GM18907 (cell line): ENCODE measurements around the gene FNIP2.
A peak's percentile ranks its signal among the peaks of the same experiment; 100 is the strongest.

Experiments used
- ATAC-seq: cut with Tn5 transposase; IDR thresholded peaks from one replicate; pipeline ENCODE4 v1.9.1; 2021; ENCODE audit warnings: mild to moderate bottlenecking, moderate library complexity; ENCODE audit not compliant: unreplicated experiment

The FNIP2 gene

GRCh38 chr4:158835226-158836001, 66.6 kb downstream of the FNIP2 start:
- ATAC-seq = no peak

GRCh38 chr4:158836002-158836369, 67.2 kb downstream of the FNIP2 start:
- no peak for ATAC-seq

- ATAC-seq = no peak
Measured at GRCh38 chr4:158836828-158837449, 68.1 kb downstream of the FNIP2 start.

- no peak for ATAC-seq
Measured at GRCh38 chr4:158837527-158838141, 68.8 kb downstream of the FNIP2 start.

GRCh38 chr4:158840131-158840530, 71.3 kb downstream of the FNIP2 start:
- no peak for ATAC-seq

- no peak for ATAC-seq
Measured at GRCh38 chr4:158841540-158841939, 72.7 kb downstream of the FNIP2 start.

GRCh38 chr4:158845311-158846041, 76.7 kb downstream of the FNIP2 start:
- ATAC-seq = no peak

- ATAC-seq = no peak
Measured at GRCh38 chr4:158847535-158847934, 78.7 kb downstream of the FNIP2 start.

GRCh38 chr4:158849681-158850080, 80.9 kb downstream of the FNIP2 start:
- no peak for ATAC-seq

GRCh38 chr4:158850371-158850770, 81.5 kb downstream of the FNIP2 start:
- ATAC-seq = peak; percentile 48

- ATAC-seq = peak; percentile 42
Measured at GRCh38 chr4:158850800-158851644, 82.2 kb downstream of the FNIP2 start.

GRCh38 chr4:158854236-158854635, 85.4 kb downstream of the FNIP2 start:
- ATAC-seq = no peak

GRCh38 chr4:158856852-158857251, 88.0 kb downstream of the FNIP2 start:
- ATAC-seq = peak; percentile 69

GRCh38 chr4:158857951-158858350, 89.1 kb downstream of the FNIP2 start:
- no peak for ATAC-seq

GRCh38 chr4:158858410-158859199, 89.8 kb downstream of the FNIP2 start:
- ATAC-seq = no peak

GRCh38 chr4:158859661-158860060, 90.8 kb downstream of the FNIP2 start:
- no peak for ATAC-seq

GRCh38 chr4:158860856-158861255, 92.0 kb downstream of the FNIP2 start:
- ATAC-seq = peak; percentile 80

- ATAC-seq = peak; percentile 56
Measured at GRCh38 chr4:158861281-158861680, 92.5 kb downstream of the FNIP2 start.

GRCh38 chr4:158861766-158862165, 92.9 kb downstream of the FNIP2 start:
- ATAC-seq = no peak

GRCh38 chr4:158863296-158863695, 94.5 kb downstream of the FNIP2 start:
- ATAC-seq = no peak
